H9 (cell line): ENCODE data around the gene IFNGR1. TPM values are rescaled to one million over a fixed set of nuclear protein-coding genes. Genes with fewer than 3 reads are reported as not detected.

Experiments
- DNase-seq: peaks from one replicate; pipeline ENCODE4 v3.0.0-alpha.2; 2017
- H2AFZ ChIP-seq: one replicate; pipeline ENCODE4 v1.6.1; 2013; ENCODE audit warnings: mild to moderate bottlenecking, low read length, control low read depth, moderate library complexity
- H2AK5ac ChIP-seq: 2 replicates; pipeline ENCODE4 v1.6.1; 2013; ENCODE audit warnings: low read length, control low read depth, mixed read lengths; ENCODE audit not compliant: insufficient read length
- H2BK120ac ChIP-seq: one replicate; pipeline ENCODE4 v1.6.1; 2013; ENCODE audit warnings: low read depth, mild to moderate bottlenecking, low read length, control low read depth, inconsistent platforms; ENCODE audit not compliant: poor library complexity, severe bottlenecking
- H2BK12ac ChIP-seq: 2 replicates; pipeline ENCODE4 v1.6.1; 2013; ENCODE audit warnings: low read length, control low read depth, mixed read lengths, low read depth; ENCODE audit not compliant: insufficient read length
- H2BK15ac ChIP-seq: 2 replicates; pipeline ENCODE4 v1.6.1; 2013; ENCODE audit warnings: low read depth, low read length, control low read depth
- H2BK20ac ChIP-seq: one replicate; pipeline ENCODE4 v1.6.1; 2013; ENCODE audit warnings: low read depth, mild to moderate bottlenecking, low read length, control low read depth, inconsistent platforms; ENCODE audit not compliant: poor library complexity, severe bottlenecking
- H2BK5ac ChIP-seq: 2 replicates; pipeline ENCODE4 v1.6.1; 2013; ENCODE audit warnings: low read length, control low read depth, mixed read lengths; ENCODE audit not compliant: insufficient read length
- H3K14ac ChIP-seq: 2 replicates; pipeline ENCODE4 v1.6.1; 2013; ENCODE audit warnings: low read length, control low read depth; ENCODE audit not compliant: insufficient read depth
- H3K18ac ChIP-seq: 2 replicates; pipeline ENCODE4 v1.6.1; 2013; ENCODE audit warnings: low read depth, mild to moderate bottlenecking, mixed read lengths, low read length, control low read depth; ENCODE audit not compliant: insufficient read length
- H3K23ac ChIP-seq: 2 replicates; pipeline ENCODE4 v1.6.1; 2013; ENCODE audit warnings: low read length, control low read depth, mixed read lengths, low read depth; ENCODE audit not compliant: insufficient read length
- H3K23me2 ChIP-seq: 2 replicates; pipeline ENCODE4 v1.6.1; 2013; ENCODE audit warnings: low read depth, mild to moderate bottlenecking, mixed read lengths, low read length, control low read depth; ENCODE audit not compliant: insufficient read length, poor library complexity, severe bottlenecking
- H3K27ac ChIP-seq: 2 replicates; pipeline ENCODE4 v1.5.1; 2013; ENCODE audit warnings: low read length, control low read depth, mixed read lengths, low read depth; ENCODE audit not compliant: insufficient read length
- H3K27me3 ChIP-seq: 2 replicates; pipeline ENCODE4 v1.6.1; 2013; ENCODE audit warnings: low read length, control low read depth, inconsistent platforms; ENCODE audit not compliant: insufficient read depth
- H3K4ac ChIP-seq: 2 replicates; pipeline ENCODE4 v1.6.1; 2013; ENCODE audit warnings: low read depth, mild to moderate bottlenecking, control low read depth, inconsistent platforms, low read length, moderate library complexity
- H3K4me1 ChIP-seq: 2 replicates; pipeline ENCODE4 v1.6.1; 2013; ENCODE audit warnings: low read length, control low read depth, inconsistent platforms; ENCODE audit not compliant: insufficient read depth
- H3K4me2 ChIP-seq: 2 replicates; pipeline ENCODE4 v1.6.1; 2013; ENCODE audit warnings: low read length, control low read depth, mixed read lengths; ENCODE audit not compliant: insufficient read length, insufficient read depth
- H3K56ac ChIP-seq: 2 replicates; pipeline ENCODE4 v1.6.1; 2013; ENCODE audit warnings: low read depth, mild to moderate bottlenecking, mixed read lengths, low read length, control low read depth; ENCODE audit not compliant: insufficient read length
- H3K79me1 ChIP-seq: 2 replicates; pipeline ENCODE4 v1.6.1; 2013; ENCODE audit warnings: low read depth, mild to moderate bottlenecking, moderate library complexity, low read length, control low read depth, inconsistent platforms; ENCODE audit not compliant: insufficient read depth, poor library complexity, severe bottlenecking
- H3K79me2 ChIP-seq: 2 replicates; pipeline ENCODE4 v1.6.1; 2013; ENCODE audit warnings: low read length, control low read depth, inconsistent platforms; ENCODE audit not compliant: insufficient read depth
- H3K9ac ChIP-seq: 2 replicates; pipeline ENCODE4 v1.6.1; 2013; ENCODE audit warnings: low read length, control low read depth, mixed read lengths; ENCODE audit not compliant: insufficient read length; ENCODE audit errors: extremely low read depth
- H3K9me3 ChIP-seq: one replicate; pipeline ENCODE4 v1.6.1; 2013; ENCODE audit warnings: low read depth, low read length, inconsistent platforms; ENCODE audit not compliant: control insufficient read depth
- H3T11ph ChIP-seq: one replicate; pipeline ENCODE4 v1.6.1; 2013; ENCODE audit warnings: mild to moderate bottlenecking, low read length, control low read depth, inconsistent platforms
- H4K20me1 ChIP-seq: one replicate; pipeline ENCODE4 v1.6.1; 2013; ENCODE audit not compliant: control insufficient read depth, insufficient read length, insufficient read depth
- H4K5ac ChIP-seq: 2 replicates; pipeline ENCODE4 v1.6.1; 2013; ENCODE audit warnings: low read depth, mild to moderate bottlenecking, mixed read lengths, low read length, control low read depth; ENCODE audit not compliant: insufficient read length
- H4K8ac ChIP-seq: replicated peaks from 2 replicates; pipeline ENCODE4 v1.6.1; 2013; ENCODE audit warnings: low read length, control low read depth, mixed read lengths, low read depth; ENCODE audit not compliant: insufficient read length
- H4K91ac ChIP-seq: 2 replicates; pipeline ENCODE4 v1.6.1; 2013; ENCODE audit warnings: low read depth, mild to moderate bottlenecking, moderate library complexity, mixed read lengths, low read length, control low read depth; ENCODE audit not compliant: insufficient read length
- H3K27ac Mint-ChIP-seq, 3 experiments: 2 replicates in 2 of 3; 3 replicates in 1 of 3; pipeline ENCODE4 v1.8.0; 2020 to 2021; ENCODE audit warnings: mixed read lengths in 3 of 3, mild to moderate bottlenecking in 1 of 3, moderate library complexity in 1 of 3
- H3K27me3 Mint-ChIP-seq: 2 replicates; pipeline ENCODE4 v1.8.0; 2021; ENCODE audit warnings: low read depth, mild to moderate bottlenecking, moderate library complexity, mixed read lengths
- H3K36me3 Mint-ChIP-seq, 3 experiments: 2 replicates in 2 of 3; 3 replicates in 1 of 3; pipeline ENCODE4 v1.8.0; 2020 to 2021; ENCODE audit warnings: low read depth in 3 of 3, mixed read lengths in 3 of 3; ENCODE audit not compliant: insufficient read depth in 1 of 3
- H3K4me1 Mint-ChIP-seq, 2 experiments: 2 replicates each; pipeline ENCODE4 v1.8.0; 2020; ENCODE audit warnings: mixed read lengths in 2 of 2
- H3K4me3 Mint-ChIP-seq, 2 experiments: 2 replicates in 1 of 2; 3 replicates in 1 of 2; pipeline ENCODE4 v1.8.0; 2020 to 2021; ENCODE audit warnings: mild to moderate bottlenecking in 2 of 2, mixed read lengths in 2 of 2, moderate library complexity in 1 of 2
- H3K9me3 Mint-ChIP-seq, 2 experiments: 2 replicates in 1 of 2; 3 replicates in 1 of 2; pipeline ENCODE4 v1.8.0; 2020; ENCODE audit warnings: mild to moderate bottlenecking in 2 of 2, mixed read lengths in 2 of 2, moderate library complexity in 1 of 2
- WGBS: extraction: QIAGEN DNeasy Blood & Tissue Kit; methylation state at CpG from one replicate; pipeline ENCODE4 v1.1.7; 2013; ENCODE audit warnings: missing lambda C conversion rate, low lambda C conversion rate, mixed read lengths; ENCODE audit not compliant: insufficient read length; ENCODE audit errors: extremely low coverage; 5-methylcytosine and 5-hydroxymethylcytosine counted together
- total RNA-seq: library from RNA; stranded (reverse); gene quantifications from 2 replicates; pipeline ENCODE4 v1.2.1, GENCODE V29; 2021
- TF ChIP-seq, protein P1 (sequence below): fragments of 200-600 bp; sonication (generic); conservative IDR thresholded peaks from 3 replicates; pipeline ENCODE4 v1.8.0; 2021; ENCODE audit warnings: antibody characterized with exemption, mild to moderate bottlenecking

The IFNGR1 gene
- total RNA-seq, 1 experiment from 2014 or later = 32.2 TPM

DNA sequence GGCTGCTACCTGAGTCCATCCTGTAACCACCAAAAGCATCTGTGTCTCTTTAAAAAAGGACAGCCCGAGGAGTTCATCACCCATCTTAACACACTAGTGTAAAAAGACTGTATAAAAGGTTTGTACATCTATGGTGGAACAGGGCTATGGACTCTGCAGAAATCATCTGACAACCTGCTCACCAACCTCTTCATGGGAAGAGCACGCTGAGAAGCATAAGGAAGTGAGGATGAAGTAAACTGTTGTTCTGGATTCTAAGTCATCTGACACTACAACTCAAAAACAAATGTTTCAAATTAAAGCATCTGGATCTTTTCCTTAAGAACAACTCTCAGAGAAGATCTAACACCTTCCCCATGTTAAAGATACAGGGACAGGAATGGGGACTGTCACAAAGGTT, 5.4 kb downstream of the IFNGR1 start:
- H3K4me1 Mint-ChIP-seq = peaks cover 17 to 27% of the 10 kb centered on the region in 2 experiments
- peaks cover 38 to 63% (median 43%) of the 10 kb centered on the region in 3 experiments for H3K36me3 Mint-ChIP-seq
- Histone ChIP-seq H3K23me2 (peaks cover 6% of the 10 kb centered on the region), H2BK20ac (no peak overlapping the region), H2BK12ac (no peak overlapping the region), H3K79me1 (peaks cover 12% of the 10 kb centered on the region), H3T11ph (no peak overlapping the region), H4K5ac (no peak overlapping the region), H2AK5ac (no peak overlapping the region), H4K8ac (no peak overlapping the region), H3K79me2 (peaks cover 26% of the 10 kb centered on the region; the same call in 1 of the 2 replicates), H2BK5ac (no peak overlapping the region), H3K4me1 (no peaks in the 10 kb centered on the region; the same call in 1 of the 2 replicates), H3K9ac (no peak overlapping the region), H4K20me1 (no peaks in the 10 kb centered on the region), H3K27ac (no peak overlapping the region), H2AFZ (no peak overlapping the region), H3K18ac (no peak overlapping the region), H3K14ac (no peak overlapping the region), H3K9me3 (peaks cover 2% of the 10 kb centered on the region), H3K4ac (no peak overlapping the region), H2BK120ac (no peak overlapping the region), H3K4me2 (no peak overlapping the region), H3K56ac (no peak overlapping the region), H3K27me3 (no peaks in the 10 kb centered on the region), H3K23ac (no peak overlapping the region), H2BK15ac (no peak overlapping the region), H4K91ac (no peak overlapping the region)
- H3K4me3 Mint-ChIP-seq = no peak overlapping the region
- DNase-seq = no peak
- TF ChIP-seq, protein P1, sequence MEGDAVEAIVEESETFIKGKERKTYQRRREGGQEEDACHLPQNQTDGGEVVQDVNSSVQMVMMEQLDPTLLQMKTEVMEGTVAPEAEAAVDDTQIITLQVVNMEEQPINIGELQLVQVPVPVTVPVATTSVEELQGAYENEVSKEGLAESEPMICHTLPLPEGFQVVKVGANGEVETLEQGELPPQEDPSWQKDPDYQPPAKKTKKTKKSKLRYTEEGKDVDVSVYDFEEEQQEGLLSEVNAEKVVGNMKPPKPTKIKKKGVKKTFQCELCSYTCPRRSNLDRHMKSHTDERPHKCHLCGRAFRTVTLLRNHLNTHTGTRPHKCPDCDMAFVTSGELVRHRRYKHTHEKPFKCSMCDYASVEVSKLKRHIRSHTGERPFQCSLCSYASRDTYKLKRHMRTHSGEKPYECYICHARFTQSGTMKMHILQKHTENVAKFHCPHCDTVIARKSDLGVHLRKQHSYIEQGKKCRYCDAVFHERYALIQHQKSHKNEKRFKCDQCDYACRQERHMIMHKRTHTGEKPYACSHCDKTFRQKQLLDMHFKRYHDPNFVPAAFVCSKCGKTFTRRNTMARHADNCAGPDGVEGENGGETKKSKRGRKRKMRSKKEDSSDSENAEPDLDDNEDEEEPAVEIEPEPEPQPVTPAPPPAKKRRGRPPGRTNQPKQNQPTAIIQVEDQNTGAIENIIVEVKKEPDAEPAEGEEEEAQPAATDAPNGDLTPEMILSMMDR = no peak
- no peak overlapping the region; a peak in 1 of 7 replicates for H3K27ac Mint-ChIP-seq
- H3K9me3 Mint-ChIP-seq = peaks cover 28 to 34% of the 10 kb centered on the region in 2 experiments
- WGBS = no CpG with 5 or more reads among the region's 2 CpGs
- no peaks in the 10 kb centered on the region for H3K27me3 Mint-ChIP-seq
